HepG2 (cell line): ENCODE data around the gene DMGDH. TPM values are rescaled to one million over a fixed set of nuclear protein-coding genes. Genes with fewer than 3 reads are reported as not detected.

Source experiments
- BHLHE40 ChIP-seq: IDR thresholded peaks from 2 replicates; pipeline ENCODE4 v1.6.1; 2011; ENCODE audit warnings: low read length, improper control_type of control experiment
- FOXO1 ChIP-seq: sonication (generic); formaldehyde crosslinking; IDR thresholded peaks from 2 replicates; pipeline ENCODE4 v1.4.0; 2020; ENCODE audit warnings: missing genetic modification reagents
- GLI4 ChIP-seq: sonication (generic); formaldehyde crosslinking; IDR thresholded peaks from 2 replicates; pipeline ENCODE4 v1.5.1; 2020; ENCODE audit warnings: missing genetic modification reagents, mild to moderate bottlenecking, moderate library complexity, borderline replicate concordance
- HDAC2 ChIP-seq: sonication (generic); formaldehyde crosslinking; IDR thresholded peaks from 2 replicates; pipeline ENCODE4 v1.4.0; 2020; ENCODE audit warnings: missing genetic modification reagents
- HNRNPLL ChIP-seq: fragments of 200-400 bp; formaldehyde crosslinking; IDR thresholded peaks from 2 replicates; pipeline ENCODE4 v1.6.1; 2017; ENCODE audit warnings: mild to moderate bottlenecking, low read depth, low read length; ENCODE audit not compliant: poor library complexity, severe bottlenecking
- IRX3 ChIP-seq: sonication (generic); formaldehyde crosslinking; IDR thresholded peaks from 2 replicates; pipeline ENCODE4 v1.8.1; 2023; ENCODE audit warnings: mild to moderate bottlenecking, low read depth, missing genetic modification reagents, borderline replicate concordance
- MAFK ChIP-seq, 2 experiments: IDR thresholded peaks in 1 of 2; conservative IDR thresholded peaks in 1 of 2; 2 replicates each; pipeline ENCODE4 v1.6.1; 2011; ENCODE audit warnings: improper control_type of control experiment in 2 of 2, low read length in 2 of 2
- NPAS2 ChIP-seq: sonication (generic); formaldehyde crosslinking; IDR thresholded peaks from 2 replicates; pipeline ENCODE4 v1.8.0; 2022; ENCODE audit warnings: mild to moderate bottlenecking, missing genetic modification reagents, borderline replicate concordance
- RBM22 ChIP-seq: fragments of 200-400 bp; formaldehyde crosslinking; optimal IDR thresholded peaks from 2 replicates; pipeline ENCODE3; 2017; ENCODE audit warnings: mild to moderate bottlenecking, low read length, moderate library complexity
- ZFAT ChIP-seq: sonication (generic); formaldehyde crosslinking; conservative IDR thresholded peaks from 2 replicates; pipeline ENCODE4 v1.8.1; 2023; ENCODE audit warnings: missing genetic modification reagents, inconsistent platforms
- ZFP36L1 ChIP-seq: sonication (generic); formaldehyde crosslinking; IDR thresholded peaks from 2 replicates; pipeline ENCODE4 v1.8.0; 2022; ENCODE audit warnings: mild to moderate bottlenecking, missing genetic modification reagents, moderate library complexity
- ZNF101 ChIP-seq: sonication (generic); formaldehyde crosslinking; IDR thresholded peaks from 2 replicates; pipeline ENCODE4 v1.4.0; 2020; ENCODE audit warnings: mild to moderate bottlenecking, low read depth, missing genetic modification reagents, borderline replicate concordance
- ZNF143 ChIP-seq: sonication (generic); formaldehyde crosslinking; IDR thresholded peaks from 2 replicates; pipeline ENCODE4 v1.4.0; 2020; ENCODE audit warnings: missing genetic modification reagents
- ZNF207 ChIP-seq: fragments of 450-650 bp; IDR thresholded peaks from 2 replicates; pipeline ENCODE4 v1.6.1; 2016; ENCODE audit warnings: antibody characterized with exemption, borderline replicate concordance
- ZNF282 ChIP-seq: fragments of 450-650 bp; IDR thresholded peaks from 2 replicates; pipeline ENCODE4 v1.6.1; 2018; ENCODE audit not compliant: partially characterized antibody
- ZNF292 ChIP-seq: sonication (generic); formaldehyde crosslinking; IDR thresholded peaks from 2 replicates; pipeline ENCODE4 v1.8.1; 2022; ENCODE audit warnings: mild to moderate bottlenecking, low read depth, missing genetic modification reagents, borderline replicate concordance
- ZNF333 ChIP-seq: sonication (generic); formaldehyde crosslinking; IDR thresholded peaks from 2 replicates; pipeline ENCODE4 v1.4.0; 2020; ENCODE audit warnings: mild to moderate bottlenecking, missing genetic modification reagents, borderline replicate concordance
- ZNF616 ChIP-seq: sonication (generic); formaldehyde crosslinking; IDR thresholded peaks from 2 replicates; pipeline ENCODE4 v1.5.0; 2020; ENCODE audit warnings: low read depth, mild to moderate bottlenecking, missing genetic modification reagents
- ZNF724P ChIP-seq: sonication (generic); formaldehyde crosslinking; IDR thresholded peaks from 2 replicates; pipeline ENCODE4 v1.8.0; 2022; ENCODE audit warnings: missing genetic modification reagents, borderline replicate concordance
- ZNF75D ChIP-seq: sonication (generic); formaldehyde crosslinking; IDR thresholded peaks from 2 replicates; pipeline ENCODE4 v1.8.1; 2023; ENCODE audit warnings: missing genetic modification reagents, mild to moderate bottlenecking, borderline replicate concordance
- polyA plus RNA-seq, 8 experiments: library from polyadenylated mRNA; depleted of rRNA in 3 of 8; stranded (reverse) in 7 of 8; unstranded in 1 of 8; fragments of >200 nt; fragmentation: Illumina TruSeq in 4 of 8; extraction: Trizol in 4 of 8; gene quantifications; 2 replicates each; pipeline versions ENCODE4 v1.2.1 to v1.2.3, GENCODE V29; 2011 to 2016; ENCODE audit warnings: low read depth in 4 of 8, missing spikeins in 1 of 8, mixed read lengths in 1 of 8; ENCODE audit not compliant: insufficient read depth in 1 of 8
- total RNA-seq, 5 experiments: library from RNA; depleted of rRNA; stranded (reverse); fragments of >200 nt; fragmentation: Illumina TruSeq; extraction: Trizol; gene quantifications; 2 replicates each; pipeline ENCODE4 v1.2.3, GENCODE V29; 2016; ENCODE audit warnings: low read depth in 1 of 5
- TF ChIP-seq, protein P1 (sequence below): sonication (generic); formaldehyde crosslinking; IDR thresholded peaks from 2 replicates; pipeline ENCODE4 v1.4.0; 2020; ENCODE audit warnings: missing genetic modification reagents
- TF ChIP-seq, protein P2 (sequence below): sonication (generic); formaldehyde crosslinking; IDR thresholded peaks from 2 replicates; pipeline ENCODE4 v1.4.0; 2020; ENCODE audit warnings: low read depth, mild to moderate bottlenecking, missing genetic modification reagents
- TF ChIP-seq, protein P3 (sequence below): sonication (generic); formaldehyde crosslinking; IDR thresholded peaks from 2 replicates; pipeline ENCODE4 v1.8.0; 2022; ENCODE audit warnings: mild to moderate bottlenecking, missing genetic modification reagents, moderate library complexity
- TF ChIP-seq, protein P4 (sequence below): sonication (generic); formaldehyde crosslinking; IDR thresholded peaks from 2 replicates; pipeline ENCODE4 v1.4.0; 2020; ENCODE audit warnings: mild to moderate bottlenecking, missing genetic modification reagents

Gene DMGDH
- total and polyA plus RNA-seq, 2 of the 13 experiments (the other 11 are each of a cell fraction or from before 2014, with no cell fraction given), result 3.6 to 7.9 TPM

DNA sequence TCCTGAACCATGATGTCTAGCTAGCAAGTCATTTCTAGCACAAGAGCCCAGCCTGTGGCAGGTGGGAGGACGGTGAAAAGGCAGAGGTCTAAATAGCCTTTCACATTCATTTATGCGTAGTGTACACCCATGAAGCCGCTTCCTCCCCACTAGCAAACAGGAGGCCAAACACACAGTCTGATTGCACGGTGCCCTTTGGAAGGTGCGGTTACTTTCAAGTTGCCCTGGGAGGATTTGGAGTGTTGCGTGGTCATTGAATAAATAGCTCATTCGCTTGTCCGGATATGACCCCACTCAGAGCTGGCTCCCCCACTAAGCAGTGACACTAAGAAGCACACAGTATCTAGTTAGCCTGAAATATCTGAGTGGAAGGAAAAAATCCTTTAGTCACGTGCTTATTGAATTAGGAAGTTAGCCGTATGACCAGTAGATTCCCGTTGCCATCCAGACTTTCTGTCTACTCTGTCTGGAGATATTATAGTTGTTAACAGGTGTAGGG lies 83.7 kb downstream of the DMGDH start (continued):
- TF ChIP-seq MAFK (conservative IDR thresholded peaks at IDR 0.05 in 1 of 2, IDR thresholded peaks at IDR 0.05 in 1 of 2; ENCODE audit: low read length in 2 of 2), result no peak; a peak in 1 of 4 replicates
- TF ChIP-seq, protein P1, sequence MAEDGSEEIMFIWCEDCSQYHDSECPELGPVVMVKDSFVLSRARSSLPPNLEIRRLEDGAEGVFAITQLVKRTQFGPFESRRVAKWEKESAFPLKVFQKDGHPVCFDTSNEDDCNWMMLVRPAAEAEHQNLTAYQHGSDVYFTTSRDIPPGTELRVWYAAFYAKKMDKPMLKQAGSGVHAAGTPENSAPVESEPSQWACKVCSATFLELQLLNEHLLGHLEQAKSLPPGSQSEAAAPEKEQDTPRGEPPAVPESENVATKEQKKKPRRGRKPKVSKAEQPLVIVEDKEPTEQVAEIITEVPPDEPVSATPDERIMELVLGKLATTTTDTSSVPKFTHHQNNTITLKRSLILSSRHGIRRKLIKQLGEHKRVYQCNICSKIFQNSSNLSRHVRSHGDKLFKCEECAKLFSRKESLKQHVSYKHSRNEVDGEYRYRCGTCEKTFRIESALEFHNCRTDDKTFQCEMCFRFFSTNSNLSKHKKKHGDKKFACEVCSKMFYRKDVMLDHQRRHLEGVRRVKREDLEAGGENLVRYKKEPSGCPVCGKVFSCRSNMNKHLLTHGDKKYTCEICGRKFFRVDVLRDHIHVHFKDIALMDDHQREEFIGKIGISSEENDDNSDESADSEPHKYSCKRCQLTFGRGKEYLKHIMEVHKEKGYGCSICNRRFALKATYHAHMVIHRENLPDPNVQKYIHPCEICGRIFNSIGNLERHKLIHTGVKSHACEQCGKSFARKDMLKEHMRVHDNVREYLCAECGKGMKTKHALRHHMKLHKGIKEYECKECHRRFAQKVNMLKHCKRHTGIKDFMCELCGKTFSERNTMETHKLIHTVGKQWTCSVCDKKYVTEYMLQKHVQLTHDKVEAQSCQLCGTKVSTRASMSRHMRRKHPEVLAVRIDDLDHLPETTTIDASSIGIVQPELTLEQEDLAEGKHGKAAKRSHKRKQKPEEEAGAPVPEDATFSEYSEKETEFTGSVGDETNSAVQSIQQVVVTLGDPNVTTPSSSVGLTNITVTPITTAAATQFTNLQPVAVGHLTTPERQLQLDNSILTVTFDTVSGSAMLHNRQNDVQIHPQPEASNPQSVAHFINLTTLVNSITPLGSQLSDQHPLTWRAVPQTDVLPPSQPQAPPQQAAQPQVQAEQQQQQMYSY (CRISPR knock-in tag), result peak; percentile 77
- TF ChIP-seq FOXO1 (CRISPR knock-in tag), result peak; percentile 97
- TF ChIP-seq ZNF616, result no peak
- peak; percentile 78; the same call in 1 of the 2 replicates for TF ChIP-seq ZNF292 (CRISPR knock-in tag)
- TF ChIP-seq BHLHE40, result peak; percentile 88
- no peak for TF ChIP-seq ZNF75D (CRISPR knock-in tag)
- no peak for TF ChIP-seq ZFP36L1
- TF ChIP-seq ZNF207, result no peak
- TF ChIP-seq, protein P2, sequence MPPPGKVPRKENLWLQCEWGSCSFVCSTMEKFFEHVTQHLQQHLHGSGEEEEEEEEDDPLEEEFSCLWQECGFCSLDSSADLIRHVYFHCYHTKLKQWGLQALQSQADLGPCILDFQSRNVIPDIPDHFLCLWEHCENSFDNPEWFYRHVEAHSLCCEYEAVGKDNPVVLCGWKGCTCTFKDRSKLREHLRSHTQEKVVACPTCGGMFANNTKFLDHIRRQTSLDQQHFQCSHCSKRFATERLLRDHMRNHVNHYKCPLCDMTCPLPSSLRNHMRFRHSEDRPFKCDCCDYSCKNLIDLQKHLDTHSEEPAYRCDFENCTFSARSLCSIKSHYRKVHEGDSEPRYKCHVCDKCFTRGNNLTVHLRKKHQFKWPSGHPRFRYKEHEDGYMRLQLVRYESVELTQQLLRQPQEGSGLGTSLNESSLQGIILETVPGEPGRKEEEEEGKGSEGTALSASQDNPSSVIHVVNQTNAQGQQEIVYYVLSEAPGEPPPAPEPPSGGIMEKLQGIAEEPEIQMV (CRISPR knock-in tag), result peak; percentile 89
- TF ChIP-seq, protein P3, sequence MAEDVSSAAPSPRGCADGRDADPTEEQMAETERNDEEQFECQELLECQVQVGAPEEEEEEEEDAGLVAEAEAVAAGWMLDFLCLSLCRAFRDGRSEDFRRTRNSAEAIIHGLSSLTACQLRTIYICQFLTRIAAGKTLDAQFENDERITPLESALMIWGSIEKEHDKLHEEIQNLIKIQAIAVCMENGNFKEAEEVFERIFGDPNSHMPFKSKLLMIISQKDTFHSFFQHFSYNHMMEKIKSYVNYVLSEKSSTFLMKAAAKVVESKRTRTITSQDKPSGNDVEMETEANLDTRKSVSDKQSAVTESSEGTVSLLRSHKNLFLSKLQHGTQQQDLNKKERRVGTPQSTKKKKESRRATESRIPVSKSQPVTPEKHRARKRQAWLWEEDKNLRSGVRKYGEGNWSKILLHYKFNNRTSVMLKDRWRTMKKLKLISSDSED (CRISPR knock-in tag), result no peak
- no peak for TF ChIP-seq NPAS2 (CRISPR knock-in tag)
- peak; percentile 82; the same call in 1 of the 2 replicates for TF ChIP-seq ZFAT (CRISPR knock-in tag)
- peak; percentile 91 for TF ChIP-seq ZNF724P (CRISPR knock-in tag)
- TF ChIP-seq RBM22, result peak; percentile 87
- TF ChIP-seq ZNF333 (CRISPR knock-in tag), result no peak
- no peak for TF ChIP-seq HNRNPLL
- peak; percentile 73; the same call in 1 of the 2 replicates for TF ChIP-seq ZNF143 (CRISPR knock-in tag)
- TF ChIP-seq, protein P4, sequence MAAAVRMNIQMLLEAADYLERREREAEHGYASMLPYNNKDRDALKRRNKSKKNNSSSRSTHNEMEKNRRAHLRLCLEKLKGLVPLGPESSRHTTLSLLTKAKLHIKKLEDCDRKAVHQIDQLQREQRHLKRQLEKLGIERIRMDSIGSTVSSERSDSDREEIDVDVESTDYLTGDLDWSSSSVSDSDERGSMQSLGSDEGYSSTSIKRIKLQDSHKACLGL (CRISPR knock-in tag), result no peak
- TF ChIP-seq GLI4 (CRISPR knock-in tag), result peak; percentile 71; the same call in 1 of the 2 replicates
- TF ChIP-seq HDAC2 (CRISPR knock-in tag), result peak; percentile 99
- TF ChIP-seq IRX3 (CRISPR knock-in tag), result no peak
- no peak for TF ChIP-seq ZNF282
- no peak for TF ChIP-seq ZNF101
